ENCODE results near the gene NOVA2.

The NOVA2 gene

GRCh38 chr19:45886427-45887199, 87.1 kb downstream of the NOVA2 start:
- TF ChIP-seq ZNF8 (CRISPR knock-in tag; IDR thresholded peaks at IDR 0.05) (no peak), TCF4 (CRISPR knock-in tag; IDR thresholded peaks at IDR 0.05; ENCODE audit: borderline replicate concordance) (no peak), ZNF565 (CRISPR knock-in tag; conservative IDR thresholded peaks at IDR 0.05; ENCODE audit: low read depth) (no peak), ISL1 (CRISPR knock-in tag; IDR thresholded peaks at IDR 0.05) (no peak), TOX (CRISPR knock-in tag; IDR thresholded peaks at IDR 0.05; ENCODE audit: borderline replicate concordance) (no peak; the same call in 1 of the 2 replicates), CSRNP3 (CRISPR knock-in tag; IDR thresholded peaks at IDR 0.05) (0 out of 2 replicates have a peak, but pooled peaks have one; percentile 30), ESRRG (CRISPR knock-in tag; IDR thresholded peaks at IDR 0.05) (no peak), BACH2 (CRISPR knock-in tag; IDR thresholded peaks at IDR 0.05; ENCODE audit: borderline replicate concordance) (no peak), ARNTL (CRISPR knock-in tag; IDR thresholded peaks at IDR 0.05; ENCODE audit: borderline replicate concordance, low read depth) (no peak), ZFP3 (CRISPR knock-in tag; IDR thresholded peaks at IDR 0.05) (no peak), PATZ1 (CRISPR knock-in tag; IDR thresholded peaks at IDR 0.05; ENCODE audit: borderline replicate concordance) (peak; percentile 88; the same call in 1 of the 2 replicates), CSDC2 (CRISPR knock-in tag; IDR thresholded peaks at IDR 0.05) (peak; percentile 71; the same call in 1 of the 2 replicates), OSR1 (CRISPR knock-in tag; IDR thresholded peaks at IDR 0.05) (no peak), GLIS3 (CRISPR knock-in tag; IDR thresholded peaks at IDR 0.05) (0 out of 2 replicates have a peak, but pooled peaks have one; percentile 47), RARB (CRISPR knock-in tag; IDR thresholded peaks at IDR 0.05) (no peak), CREB5 (CRISPR knock-in tag; IDR thresholded peaks at IDR 0.05; ENCODE audit: low read depth) (no peak; the same call in 1 of the 2 replicates), ZC3H10 (CRISPR knock-in tag; IDR thresholded peaks at IDR 0.05) (no peak)
- ATAC-seq: peak; percentile 82

- ATAC-seq: peak; percentile 80
- TF ChIP-seq OSR1 (CRISPR knock-in tag; IDR thresholded peaks at IDR 0.05) (no peak), CREB5 (CRISPR knock-in tag; IDR thresholded peaks at IDR 0.05; ENCODE audit: low read depth) (0 out of 2 replicates have a peak, but pooled peaks have one; percentile 35), ESRRG (CRISPR knock-in tag; IDR thresholded peaks at IDR 0.05) (0 out of 2 replicates have a peak, but pooled peaks have one; percentile 50)
Measured at GRCh38 chr19:45885556-45886426, 87.9 kb downstream of the NOVA2 start, which contains the start of gene IRF2BP1. Gene IRF2BP1, minus strand, starts transcription at chr19:45886141. Its CDS starts 367 bp downstream, at chr19:45885774.

GRCh38 chr19:45884682-45885555, 88.7 kb downstream of the NOVA2 start:
- no peak for TF ChIP-seq PPARA (CRISPR knock-in tag; IDR thresholded peaks at IDR 0.05; ENCODE audit: borderline replicate concordance)
- TF ChIP-seq ZNF70 (CRISPR knock-in tag; IDR thresholded peaks at IDR 0.05): no peak
- no peak for TF ChIP-seq OSR1 (CRISPR knock-in tag; IDR thresholded peaks at IDR 0.05)
- TF ChIP-seq RARB (CRISPR knock-in tag; IDR thresholded peaks at IDR 0.05): no peak
- no peak; the same call in 2 of the 3 replicates for ATAC-seq

Measured in SK-N-SH treated with all-trans-retinoic acid at 6 μM for 48 hours (cell line).